ENCODE measurements around the gene NT5DC4. TPM values are rescaled to one million over a fixed set of nuclear protein-coding genes. Genes with fewer than 3 reads are reported as not detected.

Gene NT5DC4
- not detected in 2 replicates for total RNA-seq

DNA sequence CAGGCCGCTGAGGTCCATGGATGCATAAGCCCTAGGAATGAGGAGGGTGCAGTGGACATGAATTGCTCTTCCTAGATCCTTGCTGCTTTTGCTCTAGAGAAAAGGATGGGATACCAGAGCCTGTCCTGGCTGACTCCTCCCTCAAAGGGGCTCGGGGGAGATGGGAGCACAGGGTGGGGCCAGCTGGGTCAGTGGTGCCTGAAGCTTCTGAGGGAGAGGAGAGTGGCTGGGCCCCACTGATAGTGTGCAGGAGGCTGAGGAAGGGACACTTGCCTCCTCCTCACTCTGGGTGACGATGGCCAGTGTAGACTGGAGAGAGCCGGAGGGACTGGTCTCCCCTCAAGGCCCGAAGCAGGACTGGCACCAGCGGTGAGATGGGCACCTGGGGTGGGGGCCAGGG is at the start of gene NT5DC4:
Gene NT5DC4, plus strand, starts transcription at position 236 of the 400 bp plus-strand sequence. Its CDS starts 60 bp downstream, at position 296.
- no peak within 1 kb of the TSS for H3K4me3 Mint-ChIP-seq (ENCODE audit: low read depth)
- peaks cover 4% of the 10 kb centered on the region for H3K4me1 Mint-ChIP-seq (ENCODE audit: low read depth)
- H3K9me3 Mint-ChIP-seq, result peaks cover 3% of the 10 kb centered on the region
- intact Hi-C loops (cut with micrococcal nuclease), result loop anchor here (10.0 kb wide), 1 partner anchor 236 kb away; the partner anchor contains the start of gene TTL
- H3K27me3 Mint-ChIP-seq (ENCODE audit: low read depth), result peaks cover 9% of the 10 kb centered on the region
- H3K27ac Mint-ChIP-seq, result no peak within 1 kb of the TSS
- peaks cover 3% of the 10 kb centered on the region for H3K36me3 Mint-ChIP-seq (ENCODE audit: low read depth)
- DNase-seq (ENCODE audit: low spot score), result no peak

DNA sequence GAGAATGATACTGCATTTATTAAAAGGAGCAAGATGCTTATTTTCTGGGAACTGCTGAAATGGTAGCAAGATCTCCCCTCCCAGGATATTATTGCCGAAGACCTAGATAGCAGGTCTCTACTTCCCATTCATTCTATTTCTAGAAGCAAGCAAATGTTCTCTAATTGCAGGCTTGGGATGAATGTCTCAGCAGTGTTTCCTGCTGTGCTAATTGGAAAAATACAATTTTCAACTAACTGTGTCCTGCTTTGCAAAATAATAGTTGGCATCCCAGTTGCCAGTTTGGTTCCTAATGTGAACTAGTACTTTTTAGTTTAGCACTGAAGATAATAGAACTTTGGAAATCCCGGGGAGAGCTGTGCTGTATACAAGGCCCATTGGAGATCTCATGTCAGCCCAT is 49.0 kb upstream of the NT5DC4 start:
- DNase-seq (ENCODE audit: low spot score), result no peak
- Mint-ChIP-seq H3K36me3 (ENCODE audit: low read depth) (peaks cover 7% of the 10 kb centered on the region), H3K27me3 (ENCODE audit: low read depth) (peaks cover 5% of the 10 kb centered on the region), H3K4me3 (ENCODE audit: low read depth) (no peak overlapping the region), H3K27ac (no peak overlapping the region), H3K9me3 (no peaks in the 10 kb centered on the region), H3K4me1 (ENCODE audit: low read depth) (peaks cover 4% of the 10 kb centered on the region)
- intact Hi-C loops (cut with micrococcal nuclease), result no loop called here

DNA sequence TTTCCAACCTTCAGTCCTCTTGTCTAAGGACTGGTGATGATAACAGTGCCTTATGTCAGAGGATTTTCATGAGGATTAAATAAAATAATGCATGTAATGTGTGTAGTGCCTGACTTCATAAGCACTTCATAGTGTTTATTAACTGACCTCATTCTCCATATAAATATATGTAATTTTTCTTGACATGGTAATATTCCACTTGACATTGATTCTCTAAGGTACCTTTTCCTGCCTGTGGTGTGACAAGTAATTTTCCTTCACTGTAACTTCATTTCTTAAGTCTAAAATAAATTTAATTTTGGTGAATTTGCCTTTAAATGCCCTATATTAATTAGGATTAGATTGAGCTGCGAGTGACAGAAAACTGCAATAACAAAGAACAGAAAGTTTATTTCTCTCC is 47.8 kb upstream of the NT5DC4 start:
- no peaks in the 10 kb centered on the region for H3K9me3 Mint-ChIP-seq
- intact Hi-C loops (cut with micrococcal nuclease), result no loop called here
- peaks cover 4% of the 10 kb centered on the region for H3K4me1 Mint-ChIP-seq (ENCODE audit: low read depth)
- peaks cover 6% of the 10 kb centered on the region for H3K36me3 Mint-ChIP-seq (ENCODE audit: low read depth)
- no peak overlapping the region for H3K4me3 Mint-ChIP-seq (ENCODE audit: low read depth)
- DNase-seq (ENCODE audit: low spot score), result no peak
- no peak overlapping the region for H3K27ac Mint-ChIP-seq
- H3K27me3 Mint-ChIP-seq (ENCODE audit: low read depth), result peaks cover 5% of the 10 kb centered on the region

DNA sequence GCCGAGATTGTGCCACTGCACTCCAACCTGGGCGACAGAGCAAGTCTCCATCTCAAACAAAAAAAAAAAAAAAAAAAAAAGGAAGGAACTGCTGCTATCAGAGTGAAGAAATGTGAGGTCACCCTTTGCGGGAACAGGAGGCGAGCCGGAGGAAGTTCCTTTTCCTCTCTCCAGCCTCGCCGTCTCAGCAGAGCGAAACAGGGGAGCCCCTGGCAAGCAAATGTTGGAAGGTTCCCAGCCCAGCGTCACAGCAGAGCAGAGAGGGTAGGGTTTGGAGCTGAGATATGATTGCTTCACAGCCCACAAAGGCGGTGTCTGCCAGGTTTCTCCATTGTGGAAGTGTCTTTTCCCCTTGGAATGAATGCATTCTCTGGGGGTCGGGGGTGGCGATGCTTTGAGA is 46.6 kb upstream of the NT5DC4 start:
- no peak for DNase-seq (ENCODE audit: low spot score)
- intact Hi-C loops (cut with micrococcal nuclease), result no loop called here
- H3K9me3 Mint-ChIP-seq, result no peaks in the 10 kb centered on the region
- peaks cover 8% of the 10 kb centered on the region for H3K27me3 Mint-ChIP-seq (ENCODE audit: low read depth)
- H3K4me1 Mint-ChIP-seq (ENCODE audit: low read depth), result peaks cover 4% of the 10 kb centered on the region
- peaks cover 1% of the 10 kb centered on the region for H3K36me3 Mint-ChIP-seq (ENCODE audit: low read depth)
- no peak overlapping the region for H3K4me3 Mint-ChIP-seq (ENCODE audit: low read depth)
- H3K27ac Mint-ChIP-seq, result no peak overlapping the region

DNA sequence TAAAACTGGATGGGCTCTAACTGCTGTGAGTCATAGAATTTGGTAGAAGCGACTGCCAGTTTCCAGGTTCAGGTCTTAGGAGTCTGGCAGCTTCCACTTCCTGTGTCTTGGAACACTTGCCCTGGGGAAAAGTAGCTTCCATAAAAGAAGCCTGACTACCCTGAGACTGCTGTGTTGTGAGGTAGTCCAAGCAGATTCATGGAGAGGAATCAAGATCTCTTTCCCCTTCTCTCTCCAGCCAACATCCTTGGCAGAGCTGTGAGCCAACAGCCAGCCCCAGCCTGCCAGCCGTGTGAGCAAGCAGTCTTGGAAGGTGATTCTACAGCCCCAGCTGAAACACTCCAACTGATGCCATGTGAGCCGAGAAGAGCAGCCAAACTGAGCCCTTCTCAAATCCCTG is 41.3 kb upstream of the NT5DC4 start:
- no peak for DNase-seq (ENCODE audit: low spot score)
- intact Hi-C loops (cut with micrococcal nuclease), result no loop called here
- Mint-ChIP-seq H3K36me3 (ENCODE audit: low read depth) (no peaks in the 10 kb centered on the region), H3K4me1 (ENCODE audit: low read depth) (peaks cover 15% of the 10 kb centered on the region), H3K4me3 (ENCODE audit: low read depth) (no peak overlapping the region), H3K27me3 (ENCODE audit: low read depth) (peaks cover 9% of the 10 kb centered on the region), H3K27ac (no peak overlapping the region), H3K9me3 (no peaks in the 10 kb centered on the region)

DNA sequence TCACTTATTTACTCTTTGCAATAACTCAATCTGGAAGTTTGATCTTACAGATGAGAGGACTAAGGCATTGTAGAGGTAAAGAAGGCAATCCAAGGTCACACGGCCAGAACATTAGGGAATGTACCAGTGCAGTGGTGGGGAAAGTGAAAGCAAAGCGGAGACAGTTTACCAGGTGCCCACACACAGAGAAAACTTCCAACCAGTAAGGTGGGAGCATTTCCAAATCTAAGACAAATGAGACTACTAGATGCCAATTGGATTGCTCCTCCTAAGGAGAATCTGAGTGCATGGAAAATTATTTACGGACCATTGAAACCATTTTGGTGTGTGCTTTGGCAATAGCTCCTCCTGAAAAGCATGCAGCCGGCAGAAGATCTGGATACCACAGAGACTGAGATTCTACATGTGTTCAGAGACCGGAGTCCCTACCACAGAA is 40.1 kb upstream of the NT5DC4 start:
- no peaks in the 10 kb centered on the region for H3K9me3 Mint-ChIP-seq

DNA sequence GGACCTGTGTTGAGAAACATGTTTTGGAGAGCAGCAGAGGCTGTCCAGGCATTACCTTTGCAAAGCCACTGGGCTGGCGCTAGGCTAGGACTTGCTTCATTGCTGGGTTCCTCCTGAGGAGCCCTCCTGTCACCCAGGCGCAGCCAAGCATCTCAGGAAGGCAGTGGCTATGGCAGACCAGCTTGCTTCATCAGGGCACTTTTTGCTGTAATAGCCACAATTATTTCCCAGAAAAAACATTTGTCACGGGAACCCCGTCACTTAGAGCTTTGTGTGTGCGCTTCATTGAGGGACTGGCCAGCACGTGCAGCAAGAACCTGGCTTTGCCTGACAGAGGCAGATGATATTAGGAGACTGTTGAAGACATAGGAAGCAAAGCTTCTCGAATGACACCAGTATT is 38.7 kb upstream of the NT5DC4 start:
- intact Hi-C loops (cut with micrococcal nuclease), result no loop called here

More for the DNA sequence above, 40.1 kb upstream of the NT5DC4 start:
- peaks cover 6% of the 10 kb centered on the region for H3K27me3 Mint-ChIP-seq (ENCODE audit: low read depth)
- H3K27ac Mint-ChIP-seq, result no peak overlapping the region
- intact Hi-C loops (cut with micrococcal nuclease), result no loop called here
- peaks cover 17% of the 10 kb centered on the region for H3K4me1 Mint-ChIP-seq (ENCODE audit: low read depth)
- H3K4me3 Mint-ChIP-seq (ENCODE audit: low read depth), result no peak overlapping the region
- DNase-seq (ENCODE audit: low spot score), result no peak
- H3K36me3 Mint-ChIP-seq (ENCODE audit: low read depth), result no peaks in the 10 kb centered on the region

DNA sequence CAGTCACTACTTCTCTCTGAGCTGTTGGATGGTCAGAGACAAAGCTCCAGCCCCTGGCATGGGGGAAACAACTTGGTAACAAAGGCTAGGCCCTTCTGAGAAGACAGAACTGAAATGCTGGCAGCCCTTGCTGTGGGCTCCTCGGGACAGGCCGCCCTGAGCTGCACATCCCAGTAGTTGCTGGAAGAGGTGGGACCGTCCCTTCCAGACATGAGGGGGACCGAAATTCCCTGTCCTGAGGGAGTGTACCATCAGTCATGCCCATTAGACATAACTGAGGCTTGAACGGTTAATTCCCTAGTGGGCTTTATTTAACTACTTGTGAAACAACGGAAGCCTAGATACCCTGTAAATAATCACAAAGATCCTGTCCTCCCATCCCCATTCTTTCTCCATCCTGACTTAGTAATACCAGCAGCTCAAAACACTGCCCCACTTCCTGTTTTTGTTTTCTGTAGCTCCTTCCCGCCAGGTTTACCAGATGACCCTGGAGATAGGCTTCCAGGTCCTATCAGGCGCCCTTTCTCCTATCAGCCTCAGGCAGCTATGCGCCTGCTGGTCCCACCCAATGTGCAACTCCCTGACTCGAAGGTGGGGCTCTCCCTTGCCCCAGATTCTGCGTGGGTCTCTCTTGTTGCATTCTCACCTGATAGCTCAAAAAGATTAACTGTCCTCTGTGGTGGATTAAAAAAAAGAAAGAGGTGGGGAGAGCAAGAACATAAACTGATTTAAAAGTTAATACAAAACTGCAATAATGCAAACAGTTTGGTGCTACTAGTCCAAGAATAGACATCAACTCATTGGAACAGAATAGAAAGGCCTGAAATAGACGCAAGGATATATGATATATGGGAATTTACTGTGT is 37.0 kb upstream of the NT5DC4 start:
- Mint-ChIP-seq H3K27ac (no peak overlapping the region), H3K36me3 (ENCODE audit: low read depth) (no peaks in the 10 kb centered on the region), H3K9me3 (no peaks in the 10 kb centered on the region), H3K27me3 (ENCODE audit: low read depth) (peaks cover 3% of the 10 kb centered on the region), H3K4me3 (ENCODE audit: low read depth) (no peak overlapping the region), H3K4me1 (ENCODE audit: low read depth) (peaks cover 22% of the 10 kb centered on the region)
- intact Hi-C loops (cut with micrococcal nuclease), result no loop called here
- DNase-seq (ENCODE audit: low spot score), result no peak

More for the DNA sequence above, 38.7 kb upstream of the NT5DC4 start:
- Mint-ChIP-seq H3K9me3 (no peaks in the 10 kb centered on the region), H3K4me1 (ENCODE audit: low read depth) (peaks cover 21% of the 10 kb centered on the region), H3K4me3 (ENCODE audit: low read depth) (no peak overlapping the region), H3K36me3 (ENCODE audit: low read depth) (no peaks in the 10 kb centered on the region), H3K27me3 (ENCODE audit: low read depth) (peaks cover 6% of the 10 kb centered on the region), H3K27ac (no peak overlapping the region)
- no peak for DNase-seq (ENCODE audit: low spot score)

DNA sequence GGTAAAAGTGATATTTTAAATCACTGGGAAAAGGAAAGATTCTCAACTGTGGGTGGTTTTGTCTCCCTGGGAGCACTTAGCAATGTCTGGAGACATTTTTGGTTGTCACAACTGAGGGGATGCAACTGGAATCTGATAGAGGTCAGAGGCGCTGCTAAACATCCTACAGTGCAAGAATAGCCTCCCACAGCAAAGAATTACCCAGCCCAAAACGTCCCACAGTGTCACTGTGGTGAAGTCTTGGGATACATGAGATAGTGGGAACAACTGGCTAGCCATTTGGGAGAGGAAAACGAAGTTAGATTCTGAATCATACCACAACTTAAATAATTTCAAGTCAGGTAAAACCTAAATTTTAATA is 36.4 kb upstream of the NT5DC4 start:
- no peak for DNase-seq (ENCODE audit: low spot score)
- Mint-ChIP-seq H3K27me3 (ENCODE audit: low read depth) (peaks cover under 1% of the 10 kb centered on the region), H3K4me3 (ENCODE audit: low read depth) (no peak overlapping the region), H3K9me3 (no peaks in the 10 kb centered on the region), H3K27ac (no peak overlapping the region), H3K36me3 (ENCODE audit: low read depth) (no peaks in the 10 kb centered on the region), H3K4me1 (ENCODE audit: low read depth) (peaks cover 24% of the 10 kb centered on the region)
- intact Hi-C loops (cut with micrococcal nuclease), result no loop called here

DNA sequence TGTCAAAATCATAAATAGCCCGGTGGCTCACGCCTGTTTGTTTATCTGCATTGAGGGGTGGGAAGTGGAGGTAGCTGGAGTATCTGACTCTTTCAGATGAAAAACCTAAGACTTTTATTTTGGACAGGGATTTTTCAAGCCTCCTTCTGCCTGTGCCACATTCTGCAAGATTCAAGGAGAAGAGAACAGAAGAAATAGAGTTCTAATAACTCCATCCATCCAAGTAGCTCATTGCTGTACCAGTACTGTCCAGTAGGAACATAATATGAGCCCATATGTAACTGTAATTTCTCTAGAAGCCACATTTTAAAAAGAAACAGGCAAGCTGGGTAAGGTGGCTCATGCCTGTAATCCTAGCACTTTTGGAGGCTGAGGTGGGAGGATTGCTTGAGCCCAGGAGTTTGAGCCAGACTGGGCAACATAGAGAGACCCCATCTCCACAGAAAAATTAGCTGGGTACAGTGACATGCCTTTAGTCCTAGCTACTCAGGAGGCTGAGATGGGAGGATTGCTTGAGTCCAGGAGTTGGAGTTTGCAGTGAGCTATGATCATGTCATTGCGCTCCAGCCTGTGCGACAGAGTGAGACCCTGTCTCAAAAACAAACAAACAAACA is 35.4 kb upstream of the NT5DC4 start:
- Mint-ChIP-seq H3K4me1 (ENCODE audit: low read depth) (peaks cover 24% of the 10 kb centered on the region), H3K36me3 (ENCODE audit: low read depth) (no peaks in the 10 kb centered on the region), H3K4me3 (ENCODE audit: low read depth) (no peak overlapping the region), H3K27me3 (ENCODE audit: low read depth) (no peaks in the 10 kb centered on the region), H3K27ac (no peak overlapping the region), H3K9me3 (no peaks in the 10 kb centered on the region)
- no peak for DNase-seq (ENCODE audit: low spot score)
- intact Hi-C loops (cut with micrococcal nuclease), result no loop called here

DNA sequence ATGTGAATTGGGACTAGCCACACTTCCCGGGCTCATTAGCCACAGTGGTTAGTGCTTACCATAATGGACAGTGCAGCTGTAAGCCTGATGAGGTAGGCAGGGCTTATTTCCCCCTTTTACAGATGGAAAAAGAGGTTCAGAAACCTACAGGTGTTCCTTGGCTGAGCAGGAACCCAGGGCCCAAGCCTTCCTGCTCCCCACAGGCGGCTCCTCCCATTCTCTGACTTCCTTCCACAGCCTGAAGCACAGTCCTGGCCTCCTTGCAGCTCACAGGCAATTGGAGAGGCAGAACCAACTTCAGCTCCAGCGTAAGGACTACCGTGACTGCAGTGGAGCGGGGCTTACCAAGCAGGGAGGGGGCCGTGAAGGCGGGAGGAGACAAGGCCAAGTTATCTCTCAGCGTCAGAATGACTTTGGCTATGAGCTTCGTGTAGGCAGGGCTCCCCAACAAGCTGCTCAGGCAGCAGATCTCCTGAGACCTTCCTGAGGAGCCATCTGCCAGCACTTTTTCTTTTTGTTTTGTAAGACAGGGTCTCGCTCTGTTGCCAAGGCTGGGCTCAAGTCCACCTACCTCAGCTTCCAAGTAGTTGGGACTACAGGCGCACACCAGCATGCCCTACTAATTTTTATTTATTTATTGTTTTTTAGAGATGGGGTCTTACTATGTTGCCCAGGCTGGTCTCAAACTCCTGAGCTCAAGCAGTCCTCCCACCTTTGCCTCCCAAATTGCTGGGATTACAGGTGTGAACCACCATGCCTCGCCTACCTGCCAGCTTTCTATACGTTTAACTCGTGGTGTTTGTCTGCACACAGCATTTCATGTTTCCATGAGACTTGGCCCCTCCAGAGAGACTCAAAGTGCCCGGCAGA is 34.2 kb upstream of the NT5DC4 start:
- H3K4me3 Mint-ChIP-seq (ENCODE audit: low read depth), result no peak overlapping the region
- H3K9me3 Mint-ChIP-seq, result no peaks in the 10 kb centered on the region
- H3K4me1 Mint-ChIP-seq (ENCODE audit: low read depth), result peaks cover 28% of the 10 kb centered on the region
- no peak for DNase-seq (ENCODE audit: low spot score)
- intact Hi-C loops (cut with micrococcal nuclease), result no loop called here
- no peaks in the 10 kb centered on the region for H3K36me3 Mint-ChIP-seq (ENCODE audit: low read depth)
- H3K27me3 Mint-ChIP-seq (ENCODE audit: low read depth), result no peaks in the 10 kb centered on the region
- no peak overlapping the region for H3K27ac Mint-ChIP-seq

DNA sequence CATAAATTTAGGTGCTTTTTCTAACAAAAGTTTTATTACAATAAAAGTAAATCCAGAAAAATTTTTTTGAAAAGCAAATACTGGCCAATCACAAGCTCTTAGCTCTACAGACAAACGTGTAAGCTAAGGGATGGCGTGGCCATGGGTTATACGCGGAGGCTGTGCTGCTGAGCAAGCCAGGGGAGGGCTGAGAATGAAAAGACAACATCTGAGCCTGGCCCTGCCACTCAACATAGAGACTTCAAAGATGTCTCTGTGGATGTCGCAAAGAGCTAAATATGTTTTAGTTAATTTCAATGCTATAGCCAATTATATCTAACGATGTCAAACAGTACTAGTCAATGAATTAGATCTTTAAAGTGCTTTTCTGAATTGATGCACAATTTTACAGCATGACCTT is 33.3 kb upstream of the NT5DC4 start:
- Mint-ChIP-seq H3K4me1 (ENCODE audit: low read depth) (peaks cover 36% of the 10 kb centered on the region), H3K36me3 (ENCODE audit: low read depth) (no peaks in the 10 kb centered on the region), H3K27ac (no peak overlapping the region), H3K4me3 (ENCODE audit: low read depth) (no peak overlapping the region), H3K27me3 (ENCODE audit: low read depth) (no peaks in the 10 kb centered on the region), H3K9me3 (no peaks in the 10 kb centered on the region)
- DNase-seq (ENCODE audit: low spot score), result no peak
- intact Hi-C loops (cut with micrococcal nuclease), result no loop called here
